Astrocyte (in vitro differentiated cells and primary cell): Measurements from ENCODE around the gene HNRNPA1L2. TPM values are rescaled to one million over a fixed set of nuclear protein-coding genes. Genes with fewer than 3 reads are reported as not detected.
A peak's percentile ranks its signal among the peaks of the same experiment; 100 is the strongest.
"Not testable (repeated sequence)": the region's sequence is repeated elsewhere in the genome, so short reads cannot be mapped to it uniquely, and the experiment has no call there.

Experiments
- DNase-seq: peaks from one replicate; pipeline ENCODE4 v3.0.0-alpha.2; 2010; ENCODE audit warnings: low read depth
- FAIRE-seq: peaks from 2 replicates; lab custom pipeline; 2011; peaks lifted over from hg19 to GRCh38; lab: Jason Lieb, UNC
- H2AFZ ChIP-seq: 2 replicates; pipeline ENCODE4 v1.6.0; 2012; ENCODE audit warnings: low read depth, low read length, inconsistent platforms
- H3K27ac ChIP-seq: 2 replicates; pipeline ENCODE4 v1.5.1; 2011; ENCODE audit warnings: low read depth, low read length, inconsistent platforms
- H3K27me3 ChIP-seq: 2 replicates; pipeline ENCODE4 v1.6.0; 2011; ENCODE audit warnings: low read length, inconsistent platforms; ENCODE audit not compliant: insufficient read depth
- H3K36me3 ChIP-seq: 2 replicates; pipeline ENCODE4 v1.5.1; 2011; ENCODE audit warnings: low read length, inconsistent platforms; ENCODE audit not compliant: insufficient read depth
- H3K4me1 ChIP-seq: 2 replicates; pipeline ENCODE4 v1.5.1; 2011; ENCODE audit warnings: low read length, inconsistent platforms; ENCODE audit not compliant: insufficient read depth
- H3K4me2 ChIP-seq: 2 replicates; pipeline ENCODE4 v1.6.0; 2012; ENCODE audit warnings: low read length, inconsistent platforms
- H3K4me3 ChIP-seq: 2 replicates; pipeline ENCODE4 v1.5.1; 2011; ENCODE audit warnings: low read depth, mild to moderate bottlenecking, low read length, inconsistent platforms; ENCODE audit not compliant: insufficient read depth
- H3K79me2 ChIP-seq: 2 replicates; pipeline ENCODE4 v1.6.0; 2012; ENCODE audit warnings: mild to moderate bottlenecking, low read length, inconsistent platforms; ENCODE audit not compliant: insufficient read depth
- H3K9ac ChIP-seq: 2 replicates; pipeline ENCODE4 v1.6.0; 2012; ENCODE audit warnings: mild to moderate bottlenecking, low read length, inconsistent platforms
- H3K9me3 ChIP-seq: 2 replicates; pipeline ENCODE4 v1.5.1; 2012; ENCODE audit warnings: low read depth, mild to moderate bottlenecking, low read length, inconsistent platforms; ENCODE audit not compliant: insufficient read depth
- H4K20me1 ChIP-seq: 2 replicates; pipeline ENCODE4 v1.6.0; 2012; ENCODE audit warnings: low read length, inconsistent platforms; ENCODE audit not compliant: insufficient read depth
- H3K27ac Mint-ChIP-seq: one replicate; pipeline ENCODE4 v1.8.0; 2021; ENCODE audit warnings: mild to moderate bottlenecking, mixed read lengths; ENCODE audit not compliant: unreplicated experiment
- H3K27me3 Mint-ChIP-seq: one replicate; pipeline ENCODE4 v1.8.0; 2021; ENCODE audit warnings: low read depth, mixed read lengths; ENCODE audit not compliant: unreplicated experiment
- H3K36me3 Mint-ChIP-seq: one replicate; pipeline ENCODE4 v1.8.0; 2021; ENCODE audit warnings: low read depth, mixed read lengths; ENCODE audit not compliant: unreplicated experiment
- H3K4me1 Mint-ChIP-seq: one replicate; pipeline ENCODE4 v1.8.0; 2021; ENCODE audit warnings: low read depth, mixed read lengths; ENCODE audit not compliant: unreplicated experiment
- H3K4me3 Mint-ChIP-seq: one replicate; pipeline ENCODE4 v1.8.0; 2021; ENCODE audit warnings: mild to moderate bottlenecking, moderate library complexity, mixed read lengths; ENCODE audit not compliant: unreplicated experiment
- H3K9me3 Mint-ChIP-seq: one replicate; pipeline ENCODE4 v1.8.0; 2021; ENCODE audit warnings: mild to moderate bottlenecking, mixed read lengths; ENCODE audit not compliant: unreplicated experiment
- CTCF ChIP-seq: IDR thresholded peaks from 2 replicates; pipeline ENCODE4 v1.5.1; 2011; ENCODE audit warnings: low read depth, mild to moderate bottlenecking, inconsistent platforms, low read length, moderate library complexity; ENCODE audit not compliant: insufficient read depth
- EZH2 ChIP-seq: IDR thresholded peaks from 2 replicates; pipeline ENCODE4 v1.6.1; 2012; ENCODE audit warnings: mild to moderate bottlenecking, low read length, inconsistent platforms; ENCODE audit not compliant: insufficient read depth
- total RNA-seq: library from RNA; stranded (reverse); gene quantifications from 2 replicates; pipeline ENCODE4 v1.2.1, GENCODE V29; 2021

Gene HNRNPA1L2
- total RNA-seq, 1 donor from 2014 or later = 6.4 TPM

- DNase-seq (peak; percentile 18), FAIRE-seq (no peak)
- no peaks in the 10 kb centered on the region for H4K20me1 ChIP-seq
- TF ChIP-seq CTCF (no peak), EZH2 (no peak)
- no peaks in the 10 kb centered on the region for H3K36me3 ChIP-seq
- no peaks in the 10 kb centered on the region for H3K27me3 ChIP-seq
- no peaks in the 10 kb centered on the region for H3K9me3 ChIP-seq
- Mint-ChIP-seq H3K4me3 (peak overlapping the region; percentile 84), H3K9me3 (no peaks in the 10 kb centered on the region), H3K27me3 (no peaks in the 10 kb centered on the region), H3K27ac (peak overlapping the region; percentile 26), H3K36me3 (no peaks in the 10 kb centered on the region), H3K4me1 (peaks cover 8% of the 10 kb centered on the region)
- peaks cover 13% of the 10 kb centered on the region for H3K4me1 ChIP-seq
- H3K79me2 ChIP-seq = no peaks in the 10 kb centered on the region
- peak overlapping the region; percentile 80 for H3K9ac ChIP-seq
- H3K4me2 ChIP-seq = peak overlapping the region; percentile 85
- peak overlapping the region; percentile 73 for H3K27ac ChIP-seq
- peak overlapping the region; percentile 93 for H2AFZ ChIP-seq
- peak overlapping the region; percentile 57 for H3K4me3 ChIP-seq
Measured at GRCh38 chr13:52599848-52600603, 42.2 kb upstream of the HNRNPA1L2 start.

GRCh38 chr13:52600666-52601065 is 41.6 kb upstream of the HNRNPA1L2 start:
- Mint-ChIP-seq H3K27ac (peak overlapping the region; percentile 36), H3K4me1 (peaks cover 8% of the 10 kb centered on the region), H3K27me3 (no peaks in the 10 kb centered on the region), H3K36me3 (no peaks in the 10 kb centered on the region), H3K4me3 (peak overlapping the region; percentile 76), H3K9me3 (no peaks in the 10 kb centered on the region)
- DNase-seq = no peak
- Histone ChIP-seq H3K4me3 (peak overlapping the region; percentile 57), H3K9me3 (no peaks in the 10 kb centered on the region), H3K79me2 (no peaks in the 10 kb centered on the region), H3K9ac (peak overlapping the region; percentile 80), H3K27ac (peak overlapping the region; percentile 73), H4K20me1 (no peaks in the 10 kb centered on the region), H3K27me3 (no peaks in the 10 kb centered on the region), H3K4me2 (peak overlapping the region; percentile 85), H3K36me3 (no peaks in the 10 kb centered on the region), H2AFZ (peak overlapping the region; percentile 93), H3K4me1 (peaks cover 13% of the 10 kb centered on the region)
- TF ChIP-seq CTCF (no peak), EZH2 (no peak)
- no peak for FAIRE-seq

- H2AFZ ChIP-seq, H3K36me3 ChIP-seq, FAIRE-seq, H3K9ac ChIP-seq, H3K27ac ChIP-seq, H3K4me1 Mint-ChIP-seq, H3K36me3 Mint-ChIP-seq, H3K9me3 ChIP-seq, H3K79me2 ChIP-seq, H3K4me3 ChIP-seq, DNase-seq, H3K27ac Mint-ChIP-seq, H3K4me3 Mint-ChIP-seq, H3K9me3 Mint-ChIP-seq, H3K27me3 ChIP-seq, H3K4me2 ChIP-seq, H4K20me1 ChIP-seq, H3K27me3 Mint-ChIP-seq: not testable (repeated sequence)
- peaks cover 13% of the 10 kb centered on the region for H3K4me1 ChIP-seq
Measured at GRCh38 chr13:52603316-52603715, 38.9 kb upstream of the HNRNPA1L2 start.

GRCh38 chr13:52606126-52606525 is 36.1 kb upstream of the HNRNPA1L2 start:
- not testable (repeated sequence) for H3K36me3 Mint-ChIP-seq, H3K36me3 ChIP-seq, H3K27me3 ChIP-seq, H3K27ac Mint-ChIP-seq, H3K9ac ChIP-seq, H3K79me2 ChIP-seq, H3K4me1 Mint-ChIP-seq, H3K4me3 ChIP-seq, H3K4me2 ChIP-seq, DNase-seq, H4K20me1 ChIP-seq, H2AFZ ChIP-seq, H3K4me3 Mint-ChIP-seq, H3K4me1 ChIP-seq, H3K9me3 ChIP-seq, H3K27me3 Mint-ChIP-seq, H3K27ac ChIP-seq, H3K9me3 Mint-ChIP-seq, FAIRE-seq

GRCh38 chr13:52606795-52607194 is 35.4 kb upstream of the HNRNPA1L2 start:
- H3K27me3 Mint-ChIP-seq, H3K27me3 ChIP-seq, H3K4me2 ChIP-seq, H3K4me1 Mint-ChIP-seq, H3K9ac ChIP-seq, FAIRE-seq, H3K79me2 ChIP-seq, H3K9me3 Mint-ChIP-seq, H3K27ac Mint-ChIP-seq, DNase-seq, H3K27ac ChIP-seq, H3K36me3 Mint-ChIP-seq, H3K9me3 ChIP-seq, H3K4me3 Mint-ChIP-seq, H3K36me3 ChIP-seq, H3K4me1 ChIP-seq, H3K4me3 ChIP-seq, H4K20me1 ChIP-seq, H2AFZ ChIP-seq: not testable (repeated sequence)
